BJ (cell line): ENCODE data around the gene MBTPS1. TPM values are rescaled to one million over a fixed set of nuclear protein-coding genes. Genes with fewer than 3 reads are reported as not detected.
"Not testable (repeated sequence)": the region's sequence is repeated elsewhere in the genome, so short reads cannot be mapped to it uniquely, and the experiment has no call there.

ENCODE experiments used
- CTCF ChIA-PET: fragments of 350-600 bp; formaldehyde crosslinking; extraction: SDS; loops from one replicate; lab custom pipeline; 2021; ENCODE audit warnings: antibody characterized with exemption, inconsistent platforms; lab: Yijun Ruan, JAX
- POLR2A ChIA-PET: fragments of 300-600 bp; sonication (Branson Sonifier 250); formaldehyde crosslinking; extraction: SDS; loops from one replicate; lab custom pipeline; 2021; ENCODE audit warnings: antibody characterized with exemption; lab: Charles Lee
- DNase-seq: peaks from one replicate; pipeline ENCODE4 v3.0.0-alpha.2; 2011; ENCODE audit warnings: low read depth
- H3K27me3 ChIP-seq: 2 replicates; pipeline ENCODE4 v1.6.0; 2011; ENCODE audit warnings: low read length; ENCODE audit not compliant: control insufficient read depth, insufficient read depth
- H3K36me3 ChIP-seq: 2 replicates; pipeline ENCODE4 v1.5.1; 2011; ENCODE audit warnings: low read length; ENCODE audit not compliant: control insufficient read depth, insufficient read depth
- H3K4me3 ChIP-seq: 2 replicates; pipeline ENCODE4 v1.5.1; 2011; ENCODE audit warnings: low read depth, mild to moderate bottlenecking, control low read depth, low read length
- CTCF ChIP-seq: IDR thresholded peaks from 2 replicates; pipeline ENCODE4 v1.5.1; 2011; ENCODE audit warnings: low read depth, mild to moderate bottlenecking, control low read depth, inconsistent platforms, low read length, moderate library complexity; ENCODE audit not compliant: insufficient read depth
- polyA plus RNA-seq: library from polyadenylated mRNA; depleted of rRNA; stranded (reverse); fragments of >200 nt; gene quantifications from 2 replicates; pipeline ENCODE4 v1.2.3, GENCODE V29; 2011

MBTPS1 gene
- polyA plus RNA-seq, 1 experiment, result 72.6 TPM

DNA sequence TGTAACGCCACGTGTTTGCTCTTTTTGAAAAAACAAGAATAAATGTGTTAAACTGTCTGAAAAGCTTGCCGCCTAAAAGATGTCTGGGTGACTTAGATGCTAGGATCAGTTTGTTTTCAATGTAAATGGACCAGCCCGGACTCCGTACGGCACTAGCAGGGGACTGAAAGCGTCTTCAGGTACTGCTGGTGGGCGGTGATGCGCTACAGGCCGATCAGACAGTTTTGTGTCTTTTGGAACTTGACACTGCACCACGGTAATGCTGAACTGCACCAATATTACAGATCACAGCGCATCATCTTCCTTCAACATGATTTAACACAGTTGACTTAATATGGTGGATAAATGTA, 727 bp upstream of the MBTPS1 start:
- POLR2A ChIA-PET, result no interaction called here
- DNase-seq, result no peak
- no peaks in the 10 kb centered on the region for H3K27me3 ChIP-seq

GRCh38 chr16:84115919-84116719, 623 bp downstream of the MBTPS1 start:
- TF ChIP-seq CTCF, result no peak
- Histone ChIP-seq H3K27me3 (no peaks in the 10 kb centered on the region), H3K36me3 (no peaks in the 10 kb centered on the region), H3K4me3 (peak overlapping the region; percentile 99)
- DNase-seq, result no peak
- ChIA-PET POLR2A (interaction anchor here (0.6 kb wide), 1 partner anchor 16 kb away, joined by 3 read pairs; no protein-coding TSS in a partner anchor), CTCF (interaction anchor here (0.6 to 2.9 kb wide), 13 partner anchors 14 to 370 kb away, joined by 3 to 10 read pairs (median 3); partner anchors contain the start of genes DNAAF1, HSDL1 and TAF1C)

More for the DNA sequence above, 727 bp upstream of the MBTPS1 start:
- no peaks in the 10 kb centered on the region for H3K36me3 ChIP-seq
- TF ChIP-seq CTCF, result no peak
- H3K4me3 ChIP-seq, result peak overlapping the region; percentile 99
- CTCF ChIA-PET, result interaction anchor here (0.9 to 1.2 kb wide), 5 partner anchors 15 to 104 kb away, joined by 3 to 4 read pairs (median 3); partner anchors contain the start of genes DNAAF1 and HSDL1

DNA sequence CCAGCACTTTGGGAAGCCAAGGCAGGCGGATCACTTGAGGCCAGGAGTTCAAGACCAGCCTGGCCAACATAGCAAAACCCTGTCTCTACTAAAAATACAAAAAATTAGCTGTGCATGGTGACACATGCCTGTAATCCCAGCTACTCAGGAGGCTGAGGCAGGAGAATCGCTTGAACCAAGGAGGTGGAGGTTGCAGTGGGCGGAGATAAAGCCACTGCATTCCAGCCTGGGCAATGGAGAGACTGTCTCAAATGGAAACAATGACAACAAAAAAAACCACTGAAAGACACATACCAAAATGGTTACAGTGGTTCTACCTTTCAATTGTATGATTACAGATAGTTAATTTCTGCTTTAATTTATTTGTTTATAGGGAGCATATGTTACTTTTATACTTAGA, 4.8 kb downstream of the MBTPS1 start:
- not testable (repeated sequence) for H3K27me3 ChIP-seq, H3K36me3 ChIP-seq, H3K4me3 ChIP-seq, DNase-seq
- CTCF ChIA-PET, result interaction anchor here (1.7 kb wide), 1 partner anchor 11 kb away, joined by 4 read pairs; no protein-coding TSS in a partner anchor
- POLR2A ChIA-PET, result interaction anchor here (0.6 kb wide), 1 partner anchor 637 kb away, joined by 4 read pairs; no protein-coding TSS in a partner anchor

DNA sequence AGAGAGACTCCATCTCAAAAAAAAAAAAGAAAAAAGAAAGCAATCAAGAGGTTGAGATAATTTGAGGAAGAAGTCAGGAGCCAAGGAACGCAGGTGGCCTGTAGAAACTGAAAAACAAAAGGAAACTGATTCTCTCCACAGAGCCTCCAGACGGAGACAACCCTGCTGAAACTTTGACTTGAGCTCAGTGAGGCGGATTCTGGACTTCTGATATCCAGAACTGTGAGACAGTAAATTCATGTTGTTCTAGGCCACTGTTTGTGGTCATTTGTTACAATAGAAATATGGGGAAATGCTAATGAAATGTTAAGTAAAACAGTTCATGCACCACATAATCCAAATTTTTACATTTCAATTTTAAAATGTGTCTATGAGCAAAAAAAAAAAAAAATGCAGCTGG, 5.2 kb downstream of the MBTPS1 start:
- H3K36me3 ChIP-seq, result no peaks in the 10 kb centered on the region; the same call in 1 of the 2 replicates
- TF ChIP-seq CTCF, result no peak
- ChIA-PET CTCF (interaction anchor here (0.7 kb wide), 1 partner anchor 155 kb away, joined by 3 read pairs; no protein-coding TSS in a partner anchor), POLR2A (interaction anchor here (0.6 kb wide), 1 partner anchor 637 kb away, joined by 4 read pairs; no protein-coding TSS in a partner anchor)
- no peak overlapping the region for H3K4me3 ChIP-seq
- no peak for DNase-seq
- no peaks in the 10 kb centered on the region for H3K27me3 ChIP-seq

- POLR2A ChIA-PET, result no interaction called here
- Histone ChIP-seq H3K36me3 (peaks cover under 1% of the 10 kb centered on the region), H3K4me3 (no peak overlapping the region), H3K27me3 (no peaks in the 10 kb centered on the region)
- CTCF ChIA-PET, result interaction anchor here (0.7 kb wide), 1 partner anchor 154 kb away, joined by 3 read pairs; no protein-coding TSS in a partner anchor
- no peak for TF ChIP-seq CTCF
- no peak for DNase-seq
Observed at GRCh38 chr16:84110527-84110926, 6.2 kb downstream of the MBTPS1 start.
